SK-N-SH (cell line): ENCODE data around the gene HS3ST4. TPM values are rescaled to one million over a fixed set of nuclear protein-coding genes. Genes with fewer than 3 reads are reported as not detected.

Experiments
- CTCF ChIA-PET: fragments of 300-600, 350-600 bp; formaldehyde crosslinking; extraction: SDS; loops from one replicate; lab custom pipeline; 2021; lab: Yijun Ruan, JAX
- POLR2A ChIA-PET: fragments of 350-600 bp; sonication (Branson Sonifier 250); formaldehyde crosslinking; extraction: SDS; loops from one replicate; lab custom pipeline; 2020; ENCODE audit warnings: antibody characterized with exemption, inconsistent platforms; lab: Yijun Ruan, JAX
- DNase-seq: peaks from one replicate; pipeline ENCODE4 v3.0.0; 2012
- H2AFZ ChIP-seq: fragments of 200-600 bp; sonication (generic); 2 replicates; pipeline ENCODE4 v1.8.1; 2016; ENCODE audit warnings: antibody characterized with exemption, mild to moderate bottlenecking, low read depth
- H3F3A ChIP-seq: fragments of 200-600 bp; sonication (generic); replicated peaks from 2 replicates; pipeline ENCODE3; 2016; ENCODE audit warnings: antibody characterized with exemption, mild to moderate bottlenecking; ENCODE audit not compliant: insufficient read depth
- H3K27ac ChIP-seq, 2 experiments: fragments of 200-500 bp in 1 of 2; fragments of 200-600 bp in 1 of 2; sonication (Bioruptor generic) in 1 of 2; sonication (generic), shearing (Covaris generic) in 1 of 2; 2 replicates each; pipeline versions ENCODE4 v1.5.1 to v1.6.1; 2014 to 2016; ENCODE audit warnings: low read depth in 2 of 2, inconsistent platforms in 1 of 2, low read length in 1 of 2, mild to moderate bottlenecking in 1 of 2, mixed read lengths in 1 of 2
- H3K27me3 ChIP-seq: fragments of 200-600 bp; sonication (generic), shearing (Covaris generic); 2 replicates; pipeline ENCODE4 v1.6.1; 2016; ENCODE audit warnings: mixed run types; ENCODE audit not compliant: insufficient read depth
- H3K36me3 ChIP-seq, 2 experiments: fragments of 200-500 bp in 1 of 2; fragments of 200-600 bp in 1 of 2; sonication (Bioruptor generic) in 1 of 2; sonication (generic) in 1 of 2; replicated peaks in 1 of 2; 2 replicates each; pipeline versions ENCODE3 to v1.5.1; 2014 to 2016; ENCODE audit warnings: low read length in 1 of 2, mild to moderate bottlenecking in 1 of 2; ENCODE audit not compliant: insufficient read depth in 2 of 2, control insufficient read depth in 1 of 2
- H3K4me1 ChIP-seq, 2 experiments: fragments of 200-500 bp in 1 of 2; fragments of 200-600 bp in 1 of 2; sonication (Bioruptor generic) in 1 of 2; sonication (generic), shearing (Covaris generic) in 1 of 2; 2 replicates each; pipeline versions ENCODE4 v1.5.1 to v1.6.1; 2014 to 2016; ENCODE audit warnings: low read depth in 1 of 2, low read length in 1 of 2, mixed run types in 1 of 2; ENCODE audit not compliant: insufficient read depth in 2 of 2, control insufficient read depth in 1 of 2
- H3K4me2 ChIP-seq: fragments of 200-600 bp; sonication (generic), shearing (Covaris generic); 2 replicates; pipeline ENCODE4 v1.6.1; 2017; ENCODE audit warnings: mixed run types
- H3K4me3 ChIP-seq, 2 experiments: fragments of 200-500 bp in 1 of 2; fragments of 200-600 bp in 1 of 2; sonication (Bioruptor generic) in 1 of 2; sonication (generic), shearing (Covaris generic) in 1 of 2; 2 replicates each; pipeline versions ENCODE4 v1.5.1 to v1.8.1; 2014 to 2016; ENCODE audit warnings: low read depth in 2 of 2, inconsistent platforms in 1 of 2, low read length in 1 of 2, mild to moderate bottlenecking in 1 of 2, mixed read lengths in 1 of 2, moderate library complexity in 1 of 2
- H3K79me2 ChIP-seq: fragments of 200-600 bp; sonication (generic); 2 replicates; pipeline ENCODE4 v1.8.1; 2017; ENCODE audit warnings: mild to moderate bottlenecking; ENCODE audit not compliant: insufficient read depth
- H3K9ac ChIP-seq: fragments of 200-600 bp; sonication (generic); 2 replicates; pipeline ENCODE4 v1.6.1; 2017; ENCODE audit warnings: mixed run types
- H3K9me2 ChIP-seq: fragments of 200-600 bp; sonication (generic); 2 replicates; pipeline ENCODE4 v1.6.1; 2017; ENCODE audit warnings: mixed run types
- H3K9me3 ChIP-seq: fragments of 200-600 bp; sonication (generic); 2 replicates; pipeline ENCODE4 v1.6.1; 2017; ENCODE audit warnings: mixed run types, mild to moderate bottlenecking, moderate library complexity
- H4K20me1 ChIP-seq: fragments of 200-600 bp; sonication (generic); 2 replicates; pipeline ENCODE4 v1.6.1; 2017; ENCODE audit warnings: mild to moderate bottlenecking, mixed run types; ENCODE audit not compliant: insufficient read depth
- CHD2 ChIP-seq: fragments of 150-350 bp; IDR thresholded peaks from 2 replicates; pipeline ENCODE4 v1.6.1; 2018; ENCODE audit warnings: low read length; ENCODE audit not compliant: partially characterized antibody
- FOXJ3 ChIP-seq: sonication (generic); formaldehyde crosslinking; IDR thresholded peaks from 2 replicates; pipeline ENCODE4 v1.5.1; 2020; ENCODE audit warnings: mild to moderate bottlenecking, missing genetic modification reagents
- GATA2 ChIP-seq: sonication (generic); formaldehyde crosslinking; IDR thresholded peaks from 2 replicates; pipeline ENCODE4 v1.5.0; 2020; ENCODE audit warnings: mild to moderate bottlenecking, missing genetic modification reagents
- JUND ChIP-seq: IDR thresholded peaks from 2 replicates; pipeline ENCODE4 v1.4.0; 2012
- NRF1 ChIP-seq: IDR thresholded peaks from 2 replicates; pipeline ENCODE4 v1.6.1; 2012; ENCODE audit warnings: low read depth, mild to moderate bottlenecking, low read length
- PBX3 ChIP-seq: IDR thresholded peaks from 2 replicates; pipeline ENCODE4; 2012
- POLR2AphosphoS5 ChIP-seq: IDR thresholded peaks from 2 replicates; pipeline ENCODE4 v1.6.1; 2012; ENCODE audit warnings: low read depth, low read length
- TCF12 ChIP-seq: IDR thresholded peaks from 2 replicates; pipeline ENCODE4 v1.4.0; 2012
- USF1 ChIP-seq: IDR thresholded peaks from 2 replicates; pipeline ENCODE4 v1.4.0; 2012; ENCODE audit warnings: low read depth, borderline replicate concordance
- YY1 ChIP-seq: IDR thresholded peaks from 2 replicates; pipeline ENCODE4 v1.4.0; 2012; ENCODE audit warnings: low read depth, mild to moderate bottlenecking
- WGBS: methylation state at CpG from one replicate; pipeline ENCODE4 v1.1.6; 2017; ENCODE audit warnings: low lambda C conversion rate; 5-methylcytosine and 5-hydroxymethylcytosine counted together
- polyA plus RNA-seq, 3 experiments: library from polyadenylated mRNA; depleted of rRNA; stranded (reverse); fragments of >200 nt; gene quantifications; 2 replicates each; pipeline ENCODE4 v1.2.3, GENCODE V29; 2012

The HS3ST4 gene
- polyA plus RNA-seq, 1 of the 3 experiments (the other 2 are of a cell fraction), result not detected

- TF ChIP-seq USF1 (no peak), GATA2 (CRISPR knock-in tag) (no peak), YY1 (no peak), JUND (no peak)
- ChIA-PET CTCF (no interaction called here), POLR2A (no interaction called here)
- Histone ChIP-seq H3K4me3 (no peak overlapping the region), H3K9me2 (no peaks in the 10 kb centered on the region), H3K4me1 (no peaks in the 10 kb centered on the region; a peak in 1 of 4 replicates), H3K4me2 (no peak overlapping the region), H3K79me2 (no peaks in the 10 kb centered on the region), H3K9ac (no peak overlapping the region), H4K20me1 (no peaks in the 10 kb centered on the region), H3F3A (no peaks in the 10 kb centered on the region), H3K9me3 (no peaks in the 10 kb centered on the region), H2AFZ (no peak overlapping the region), H3K27me3 (no peaks in the 10 kb centered on the region), H3K36me3 (no peaks in the 10 kb centered on the region), H3K27ac (no peak overlapping the region)
- WGBS, result 42% methylated on average over 8 of the region's 9 CpGs
- DNase-seq, result no peak
These were observed 358.7 kb downstream of the HS3ST4 start for GRCh38 chr16:26050472-26050871.

GRCh38 chr16:26051063-26051462 is 359.3 kb downstream of the HS3ST4 start:
- H3K27ac ChIP-seq, result no peak overlapping the region
- CTCF ChIA-PET, result no interaction called here
- H4K20me1 ChIP-seq, result no peaks in the 10 kb centered on the region
- H3K4me3 ChIP-seq, result no peak overlapping the region
- H3F3A ChIP-seq, result no peaks in the 10 kb centered on the region
- H3K27me3 ChIP-seq, result no peaks in the 10 kb centered on the region
- no peaks in the 10 kb centered on the region for H3K79me2 ChIP-seq
- no peaks in the 10 kb centered on the region for H3K9me2 ChIP-seq
- H2AFZ ChIP-seq, result no peak overlapping the region
- no peak overlapping the region for H3K4me2 ChIP-seq
- POLR2A ChIA-PET, result no interaction called here
- no peaks in the 10 kb centered on the region; a peak in 1 of 4 replicates for H3K4me1 ChIP-seq
- TF ChIP-seq NRF1 (no peak), PBX3 (no peak), FOXJ3 (CRISPR knock-in tag) (no peak)
- no peaks in the 10 kb centered on the region for H3K36me3 ChIP-seq
- DNase-seq, result no peak
- WGBS, result 0% methylated on average over 2 of the region's 2 CpGs
- H3K9ac ChIP-seq, result no peak overlapping the region
- H3K9me3 ChIP-seq, result no peaks in the 10 kb centered on the region

GRCh38 chr16:26053889-26054288 is 362.1 kb downstream of the HS3ST4 start:
- H3K27ac ChIP-seq, result no peak overlapping the region
- H4K20me1 ChIP-seq, result no peaks in the 10 kb centered on the region
- no peak overlapping the region for H3K9ac ChIP-seq
- H3K36me3 ChIP-seq, result no peaks in the 10 kb centered on the region
- no peak overlapping the region for H3K4me3 ChIP-seq
- ChIA-PET CTCF (no interaction called here), POLR2A (no interaction called here)
- no peaks in the 10 kb centered on the region for H3K79me2 ChIP-seq
- no peaks in the 10 kb centered on the region for H3K9me2 ChIP-seq
- 9% methylated on average over 3 of the region's 3 CpGs for WGBS
- no peak for TF ChIP-seq YY1
- no peak for TF ChIP-seq FOXJ3 (CRISPR knock-in tag)
- TF ChIP-seq TCF12, result no peak
- no peak for TF ChIP-seq POLR2AphosphoS5
- no peak for TF ChIP-seq CHD2
- no peaks in the 10 kb centered on the region for H3F3A ChIP-seq
- no peaks in the 10 kb centered on the region for H3K27me3 ChIP-seq
- no peak overlapping the region for H3K4me2 ChIP-seq
- no peaks in the 10 kb centered on the region for H3K9me3 ChIP-seq
- no peaks in the 10 kb centered on the region; a peak in 1 of 4 replicates for H3K4me1 ChIP-seq
- no peak for DNase-seq
- no peak overlapping the region for H2AFZ ChIP-seq
